Activated naive CD4-positive, alpha-beta T cell treated with anti-CD3 and anti-CD28 coated beads, Interleukin-2, amount 10 ng/mL, durations not matched to agents 7 days and 5 days (primary cell): ENCODE results near the gene SHH.

Experiments
- CTCF ChIA-PET: fragments of 350-600 bp; sonication (Branson Sonifier 250); formaldehyde crosslinking; loops from one replicate; lab custom pipeline; 2021; ENCODE audit warnings: antibody characterized with exemption; lab: Charles Lee
- DNase-seq: peaks from one replicate; pipeline ENCODE4 v3.0.0-alpha.2; 2020
- H3K27ac Mint-ChIP-seq: one replicate; pipeline ENCODE4 v1.8.0; 2021; ENCODE audit warnings: mild to moderate bottlenecking, moderate library complexity, mixed read lengths
- H3K27me3 Mint-ChIP-seq: one replicate; pipeline ENCODE4 v1.8.0; 2021; ENCODE audit warnings: mild to moderate bottlenecking, mixed read lengths
- H3K36me3 Mint-ChIP-seq: one replicate; pipeline ENCODE4 v1.8.0; 2021; ENCODE audit warnings: mixed read lengths
- H3K4me1 Mint-ChIP-seq: one replicate; pipeline ENCODE4 v1.8.0; 2021; ENCODE audit warnings: mixed read lengths
- H3K4me3 Mint-ChIP-seq: one replicate; pipeline ENCODE4 v1.8.0; 2021; ENCODE audit warnings: mild to moderate bottlenecking, moderate library complexity, mixed read lengths
- H3K9me3 Mint-ChIP-seq: one replicate; pipeline ENCODE4 v1.8.0; 2021; ENCODE audit warnings: mixed read lengths

SHH gene

DNA sequence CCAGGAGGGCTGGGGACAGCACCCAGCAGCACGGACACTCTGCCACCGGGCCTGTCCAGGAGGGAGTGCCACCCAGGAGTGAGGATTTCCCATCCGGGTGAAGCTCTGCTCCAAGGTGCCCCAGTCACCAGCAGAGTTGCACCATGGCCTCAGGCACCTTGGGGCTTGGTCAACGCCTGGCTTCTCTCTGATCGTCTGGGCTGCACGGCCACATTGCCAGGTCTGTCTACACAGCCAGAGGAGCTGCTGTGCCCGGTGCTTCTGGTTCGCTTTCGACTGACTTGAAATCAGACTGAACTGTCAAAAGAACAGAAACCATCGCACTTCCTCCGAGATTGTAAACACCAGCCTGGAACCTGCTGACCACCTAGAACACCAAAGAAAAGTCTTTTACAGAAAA is 12.0 kb downstream of the SHH start:
- DNase-seq, result no peak
- CTCF ChIA-PET, result no interaction called here
- no peaks in the 10 kb centered on the region for H3K9me3 Mint-ChIP-seq
- H3K4me3 Mint-ChIP-seq, result no peak overlapping the region
- peaks cover 24% of the 10 kb centered on the region for H3K4me1 Mint-ChIP-seq
- no peak overlapping the region for H3K27ac Mint-ChIP-seq
- H3K27me3 Mint-ChIP-seq, result peaks cover 98% of the 10 kb centered on the region
- peaks cover 2% of the 10 kb centered on the region for H3K36me3 Mint-ChIP-seq

DNA sequence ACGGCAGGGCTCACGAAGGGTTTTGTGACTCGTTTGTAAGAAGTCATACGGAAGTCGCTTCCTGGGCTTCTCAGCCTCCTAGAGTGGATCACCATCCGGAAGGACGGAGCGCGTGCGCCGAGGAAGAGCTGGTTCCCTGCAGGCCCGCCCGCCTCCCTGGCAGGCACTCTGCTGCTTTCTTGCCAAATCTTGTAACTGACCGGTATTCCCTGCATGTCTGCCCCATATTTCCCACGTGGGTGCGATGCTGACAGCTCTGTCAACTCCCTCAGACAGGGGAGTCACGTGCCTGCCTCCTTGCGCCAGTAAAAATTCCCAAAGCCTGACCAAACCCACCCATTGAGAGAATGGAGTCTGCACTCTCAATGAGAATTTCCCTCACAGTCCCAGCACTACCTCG is 12.7 kb downstream of the SHH start:
- H3K27ac Mint-ChIP-seq, result no peak overlapping the region
- no peak for DNase-seq
- H3K4me3 Mint-ChIP-seq, result no peak overlapping the region
- H3K9me3 Mint-ChIP-seq, result no peaks in the 10 kb centered on the region
- H3K4me1 Mint-ChIP-seq, result peaks cover 21% of the 10 kb centered on the region
- CTCF ChIA-PET, result no interaction called here
- peaks cover 2% of the 10 kb centered on the region for H3K36me3 Mint-ChIP-seq
- peaks cover 94% of the 10 kb centered on the region for H3K27me3 Mint-ChIP-seq

DNA sequence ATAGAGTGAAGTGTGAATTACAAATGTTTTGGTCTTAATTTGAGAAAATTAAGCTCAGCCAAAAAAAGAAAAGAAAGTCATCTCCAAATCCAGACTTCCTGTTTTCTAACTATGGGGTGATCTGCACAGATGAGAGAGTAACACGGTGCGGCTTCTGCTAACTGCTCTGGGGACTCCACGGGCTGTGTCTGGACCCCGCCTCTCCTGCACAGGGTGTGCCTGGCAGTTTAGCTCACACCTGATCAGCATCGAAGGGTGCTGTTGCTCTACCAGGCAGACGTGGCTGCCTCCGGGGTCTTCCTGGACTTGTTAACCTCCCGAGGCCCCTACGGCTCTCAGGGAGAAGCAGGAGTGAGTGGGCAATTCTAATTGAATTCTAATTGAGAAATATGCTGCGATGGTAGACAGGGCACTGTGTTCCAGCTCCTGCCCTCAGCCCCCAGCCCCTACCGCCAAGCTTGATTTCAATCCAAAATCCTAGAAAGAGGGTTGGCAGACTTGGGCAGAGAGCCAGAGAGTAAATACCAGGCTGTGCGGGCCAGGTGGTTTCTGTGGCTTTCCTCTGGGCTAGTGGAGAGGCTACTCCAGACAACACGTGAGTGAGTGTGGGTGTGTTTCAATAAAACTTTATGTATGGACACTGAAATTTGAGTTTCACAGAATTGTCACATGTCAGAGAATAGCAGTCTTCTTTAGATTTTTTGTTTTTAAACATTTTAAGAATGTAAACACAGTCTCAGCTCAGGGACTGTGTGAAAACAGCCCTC is 13.4 kb downstream of the SHH start:
- Mint-ChIP-seq H3K27me3 (peaks cover 87% of the 10 kb centered on the region), H3K9me3 (no peaks in the 10 kb centered on the region), H3K4me3 (no peak overlapping the region), H3K27ac (no peak overlapping the region), H3K4me1 (peaks cover 18% of the 10 kb centered on the region), H3K36me3 (peaks cover 2% of the 10 kb centered on the region)
- no peak for DNase-seq
- CTCF ChIA-PET, result interaction anchor here (0.6 kb wide), 1 partner anchor 200 kb away, joined by 3 read pairs; no protein-coding TSS in a partner anchor

DNA sequence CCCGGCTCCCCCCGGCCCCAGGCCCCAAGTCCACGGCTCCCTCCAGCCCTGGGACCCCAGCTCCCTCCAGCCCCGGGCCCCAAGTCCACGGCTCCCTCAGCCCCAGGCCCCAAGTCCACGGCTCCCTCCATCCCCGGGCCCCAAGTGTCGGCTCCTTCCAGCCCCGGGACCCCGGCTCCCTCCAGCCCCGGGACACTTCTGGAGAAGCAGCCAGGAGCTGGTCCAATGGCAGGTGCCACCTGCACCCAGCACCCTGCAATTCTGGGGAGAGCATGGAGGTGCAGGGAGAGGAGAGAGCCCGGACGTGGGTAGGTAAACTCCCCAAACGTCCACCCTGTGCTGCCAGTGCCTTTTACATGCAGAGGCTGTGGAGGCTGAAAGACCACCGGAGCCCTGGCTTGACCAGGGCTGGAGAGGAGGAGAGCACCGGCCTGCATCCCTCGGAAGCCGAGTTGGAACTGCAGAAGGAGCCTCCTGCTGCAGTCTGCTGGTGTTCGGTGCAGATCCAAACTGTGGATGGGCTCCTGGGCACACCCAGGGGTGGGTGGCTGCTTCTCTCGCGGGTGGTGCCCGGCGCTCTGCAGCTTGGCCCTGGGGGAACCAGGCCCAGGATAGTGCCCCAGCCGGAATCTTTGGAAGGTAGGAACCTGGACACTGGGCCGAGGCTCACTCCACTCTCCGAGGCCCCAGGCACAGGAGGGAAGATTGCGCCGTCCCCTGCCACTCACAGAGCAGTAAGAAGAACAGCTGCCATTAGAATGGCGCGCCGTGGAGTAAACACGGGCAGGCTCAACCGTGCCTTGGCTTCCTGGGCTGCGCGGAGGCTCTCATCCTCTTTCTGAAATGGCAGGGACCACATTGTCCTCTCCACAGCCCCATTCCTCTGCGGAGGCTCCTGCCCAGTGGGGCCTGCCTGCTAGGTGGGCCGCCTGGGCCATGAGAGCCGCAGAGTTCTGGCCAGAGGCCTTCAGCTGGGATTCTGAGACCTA is 14.7 kb downstream of the SHH start:
- Mint-ChIP-seq H3K27ac (no peak overlapping the region), H3K9me3 (no peaks in the 10 kb centered on the region), H3K4me1 (peaks cover 14% of the 10 kb centered on the region), H3K4me3 (no peak overlapping the region), H3K27me3 (peaks cover 75% of the 10 kb centered on the region), H3K36me3 (peaks cover 2% of the 10 kb centered on the region)
- CTCF ChIA-PET, result no interaction called here
- DNase-seq, result no peak

DNA sequence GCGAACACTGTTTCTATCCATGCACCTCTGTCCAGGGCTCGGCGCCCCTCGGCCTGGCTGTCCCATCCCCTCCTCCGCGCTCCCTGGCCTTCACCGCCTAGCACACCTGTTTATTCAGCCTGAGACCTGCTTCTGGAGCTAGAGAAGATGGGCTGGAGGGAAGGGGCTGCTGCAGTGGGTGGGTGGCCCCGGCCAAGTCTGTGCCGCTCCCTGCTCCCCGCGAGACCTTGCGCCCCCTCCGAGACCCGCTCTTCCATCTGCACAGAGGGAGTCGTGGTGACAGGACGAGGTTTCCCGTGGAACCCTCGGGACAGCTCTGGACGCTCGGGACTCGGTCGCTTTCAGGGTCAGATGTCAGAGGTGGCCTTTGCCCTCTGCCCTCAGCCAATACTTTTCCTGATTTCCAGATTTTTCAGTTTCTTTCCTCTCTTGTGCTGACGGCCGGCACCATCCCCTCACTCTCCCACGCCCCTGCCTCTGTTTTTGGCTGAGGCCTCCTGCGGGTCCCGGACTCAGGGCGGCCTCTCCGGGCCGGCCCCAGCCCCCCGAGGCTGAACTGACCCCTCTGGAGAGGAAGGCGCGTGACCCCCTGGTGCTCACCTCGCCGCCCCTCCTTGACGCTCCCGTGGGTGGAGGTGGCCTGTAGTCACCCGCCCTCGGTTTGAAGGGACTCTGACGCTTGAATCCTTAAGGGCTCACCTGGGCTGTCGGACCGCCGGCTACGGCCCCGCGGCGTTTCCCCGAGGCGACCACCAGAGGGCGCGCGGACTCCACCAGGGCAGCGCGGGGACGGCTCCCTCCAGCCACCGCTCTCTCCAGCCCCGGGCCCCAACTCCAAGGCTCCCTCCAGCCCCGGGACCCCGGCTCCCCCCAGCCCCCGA is 15.6 kb downstream of the SHH start:
- Mint-ChIP-seq H3K36me3 (no peaks in the 10 kb centered on the region), H3K4me1 (peaks cover 11% of the 10 kb centered on the region), H3K27me3 (peaks cover 66% of the 10 kb centered on the region), H3K9me3 (no peaks in the 10 kb centered on the region), H3K27ac (no peak overlapping the region), H3K4me3 (no peak overlapping the region)
- CTCF ChIA-PET, result no interaction called here
- peak; percentile 73 for DNase-seq

DNA sequence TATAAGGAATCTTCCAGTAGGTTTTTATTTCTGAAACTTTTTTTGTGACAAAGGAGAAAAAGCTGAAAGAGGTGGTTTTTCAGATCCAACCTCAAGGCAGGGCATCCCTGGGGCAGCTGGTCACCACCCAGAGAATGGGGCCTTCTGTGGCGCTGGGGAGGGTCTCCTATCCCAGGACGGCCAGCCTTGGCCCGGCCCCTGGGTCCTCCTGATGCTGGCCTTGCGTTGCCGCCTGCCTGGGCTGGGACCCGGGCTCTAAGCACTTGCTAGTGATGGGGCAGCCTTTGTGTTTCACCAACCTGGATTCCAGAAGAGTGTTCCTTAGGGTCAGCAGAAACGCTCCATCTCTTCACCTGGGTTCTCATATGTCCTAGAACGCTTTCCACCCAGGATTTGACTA is 16.3 kb downstream of the SHH start:
- Mint-ChIP-seq H3K4me1 (peaks cover 11% of the 10 kb centered on the region), H3K9me3 (no peaks in the 10 kb centered on the region), H3K27me3 (peaks cover 64% of the 10 kb centered on the region), H3K27ac (no peak overlapping the region), H3K4me3 (no peak overlapping the region), H3K36me3 (no peaks in the 10 kb centered on the region)
- CTCF ChIA-PET, result no interaction called here
- no peak for DNase-seq

DNA sequence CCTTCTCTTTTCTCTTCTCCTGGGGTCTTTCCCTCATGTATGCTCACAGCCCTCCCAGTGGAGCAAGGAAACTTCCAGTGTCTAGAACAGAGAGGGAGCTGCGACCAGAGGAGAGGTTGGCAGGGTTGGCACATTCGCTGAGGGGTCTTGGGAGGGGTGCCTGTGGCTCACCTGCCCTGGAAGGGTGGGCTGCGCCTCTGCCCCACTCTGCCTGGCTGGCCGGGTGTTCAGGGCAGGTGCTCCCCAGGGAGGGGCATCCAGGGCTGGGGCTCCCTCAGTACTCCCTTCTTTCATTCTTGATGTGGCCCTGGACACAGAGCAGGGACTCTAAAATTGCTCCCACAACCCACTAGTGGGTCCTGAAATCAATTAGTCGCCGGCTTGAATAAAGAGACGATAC is 16.9 kb downstream of the SHH start:
- no peaks in the 10 kb centered on the region for H3K9me3 Mint-ChIP-seq
- no peak for DNase-seq
- peaks cover 11% of the 10 kb centered on the region for H3K4me1 Mint-ChIP-seq
- CTCF ChIA-PET, result interaction anchor here (0.7 kb wide), 1 partner anchor 196 kb away, joined by 3 read pairs; no protein-coding TSS in a partner anchor
- no peak overlapping the region for H3K4me3 Mint-ChIP-seq
- H3K27ac Mint-ChIP-seq, result no peak overlapping the region
- peaks cover 59% of the 10 kb centered on the region for H3K27me3 Mint-ChIP-seq
- H3K36me3 Mint-ChIP-seq, result no peaks in the 10 kb centered on the region

DNA sequence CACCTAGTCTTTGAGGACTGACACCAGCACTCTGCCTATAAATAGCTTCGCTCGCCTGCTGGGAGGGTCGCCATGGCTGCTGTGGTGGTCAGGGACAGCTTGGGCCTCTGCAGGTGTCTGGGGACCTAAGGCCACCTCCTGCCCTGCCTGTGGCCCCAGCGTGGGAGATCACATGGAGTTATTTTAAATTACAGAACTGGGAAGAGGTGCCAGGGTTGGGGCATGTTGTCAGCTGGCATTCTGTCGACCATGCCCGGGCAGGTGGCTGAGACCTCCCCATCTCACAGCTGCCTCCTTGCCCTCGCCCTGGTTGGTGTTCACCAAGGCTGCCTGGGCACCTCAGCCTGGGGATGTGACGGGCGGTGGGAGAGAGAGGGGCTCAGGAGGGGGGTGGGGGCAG is 18.1 kb downstream of the SHH start:
- no peak overlapping the region for H3K27ac Mint-ChIP-seq

DNA sequence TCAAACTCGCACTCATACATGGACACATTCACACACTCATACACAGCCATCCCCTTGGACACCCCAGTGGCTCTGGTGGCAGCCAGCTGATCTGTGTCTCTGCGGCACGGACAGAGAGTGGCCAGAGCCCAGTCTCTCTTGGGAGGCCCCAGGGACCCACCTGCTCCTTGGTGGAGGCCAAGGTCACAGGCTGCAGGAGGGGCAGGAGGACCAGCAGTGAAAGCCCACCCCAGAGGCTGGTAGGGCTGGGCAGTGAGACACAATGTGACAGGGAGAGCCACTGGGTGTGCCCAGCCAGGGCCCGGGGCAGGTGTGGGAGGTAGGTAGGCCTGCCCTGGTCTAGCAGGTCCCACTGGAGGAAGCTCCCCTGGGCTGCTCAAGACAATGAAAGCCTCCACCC is 18.5 kb downstream of the SHH start:
- Mint-ChIP-seq H3K4me1 (peaks cover 6% of the 10 kb centered on the region), H3K27ac (no peak overlapping the region), H3K36me3 (no peaks in the 10 kb centered on the region), H3K4me3 (no peak overlapping the region), H3K27me3 (peaks cover 50% of the 10 kb centered on the region), H3K9me3 (no peaks in the 10 kb centered on the region)
- no peak for DNase-seq
- CTCF ChIA-PET, result no interaction called here

More for the DNA sequence above, 18.1 kb downstream of the SHH start:
- CTCF ChIA-PET, result no interaction called here
- Mint-ChIP-seq H3K4me1 (peaks cover 11% of the 10 kb centered on the region), H3K36me3 (no peaks in the 10 kb centered on the region), H3K9me3 (no peaks in the 10 kb centered on the region), H3K27me3 (peaks cover 50% of the 10 kb centered on the region), H3K4me3 (no peak overlapping the region)
- DNase-seq, result no peak

DNA sequence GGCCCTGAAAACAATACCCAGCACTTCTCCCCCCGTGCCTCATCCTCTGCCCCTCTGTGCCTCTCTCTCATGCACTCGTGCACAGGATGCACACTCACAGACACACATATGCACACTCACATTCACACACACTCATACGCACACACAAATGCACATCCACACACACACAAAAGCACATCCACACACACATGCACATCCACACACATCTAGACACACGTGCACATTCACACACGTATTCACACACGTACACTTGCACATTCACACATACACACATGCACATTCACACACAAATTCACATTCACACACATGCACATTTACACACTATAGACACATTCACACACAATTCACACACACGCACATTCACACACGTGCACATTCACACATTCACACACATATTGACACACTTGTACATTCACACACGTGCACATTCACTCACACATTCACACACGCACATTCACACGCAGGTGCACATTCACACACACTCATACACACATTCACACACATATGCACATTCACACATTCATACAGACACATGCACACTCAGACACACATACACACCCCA is 19.2 kb downstream of the SHH start:
- CTCF ChIA-PET, result no interaction called here
- Mint-ChIP-seq H3K4me3 (no peak overlapping the region), H3K27me3 (peaks cover 45% of the 10 kb centered on the region), H3K27ac (no peak overlapping the region), H3K9me3 (no peaks in the 10 kb centered on the region), H3K4me1 (no peaks in the 10 kb centered on the region), H3K36me3 (no peaks in the 10 kb centered on the region)
- DNase-seq, result no peak

DNA sequence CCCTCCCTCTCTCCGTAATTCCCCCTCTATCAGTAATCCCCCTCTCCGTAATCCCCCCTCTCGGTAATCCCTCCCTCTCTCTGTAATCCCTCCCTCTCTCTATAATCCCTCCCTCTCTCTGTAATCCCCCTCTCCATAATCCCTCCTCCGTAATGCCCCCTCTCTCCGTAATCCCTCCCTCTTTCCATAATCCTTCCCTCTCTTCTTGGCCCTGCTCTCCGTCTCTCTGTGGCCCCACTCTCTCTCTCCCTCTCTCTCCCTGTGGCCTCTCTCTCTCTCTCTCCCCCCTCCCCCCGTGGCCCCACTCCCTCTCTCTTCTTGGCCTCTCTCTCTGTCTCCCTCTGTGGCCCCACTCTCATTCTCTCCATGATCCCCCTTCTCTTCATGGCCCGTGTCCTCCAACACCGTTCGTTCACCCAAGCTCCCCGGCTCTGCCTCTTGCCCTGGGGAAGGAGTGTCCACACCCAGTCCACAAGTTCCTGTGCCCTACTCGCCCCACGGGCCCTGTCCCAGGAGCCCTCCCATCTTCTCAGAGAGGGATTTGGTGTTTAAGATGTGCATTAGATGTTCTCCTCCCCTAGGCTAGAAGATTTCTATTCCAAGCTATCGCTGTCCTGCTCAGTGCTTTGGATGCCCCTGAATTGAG is 19.8 kb downstream of the SHH start:
- Mint-ChIP-seq H3K4me1 (peaks cover 4% of the 10 kb centered on the region), H3K9me3 (no peaks in the 10 kb centered on the region), H3K27ac (no peak overlapping the region), H3K4me3 (no peak overlapping the region), H3K36me3 (no peaks in the 10 kb centered on the region), H3K27me3 (peaks cover 45% of the 10 kb centered on the region)
- CTCF ChIA-PET, result no interaction called here
- DNase-seq, result no peak

DNA sequence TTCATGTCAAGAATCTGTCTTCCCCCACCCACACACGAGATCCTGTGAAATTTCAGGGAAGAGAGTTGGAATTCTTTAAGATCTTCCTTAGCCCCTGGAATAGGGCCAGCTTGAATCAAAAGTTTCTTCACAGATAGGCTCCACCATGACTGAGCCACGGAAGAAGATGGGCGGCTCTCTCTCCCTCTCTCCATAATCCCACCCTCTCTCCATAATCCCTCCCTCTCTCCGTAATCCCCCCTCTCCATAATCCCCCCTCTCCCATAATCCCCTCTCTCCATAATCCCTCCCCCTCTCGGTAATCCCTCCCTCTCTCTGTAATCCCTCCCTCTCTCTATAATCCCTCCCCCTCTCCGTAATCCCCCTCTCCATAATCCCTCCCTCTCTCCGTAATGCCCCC is 20.4 kb downstream of the SHH start:
- H3K27ac Mint-ChIP-seq, result no peak overlapping the region
- H3K4me1 Mint-ChIP-seq, result peaks cover 4% of the 10 kb centered on the region
- CTCF ChIA-PET, result no interaction called here
- DNase-seq, result no peak
- H3K36me3 Mint-ChIP-seq, result no peaks in the 10 kb centered on the region
- peaks cover 43% of the 10 kb centered on the region for H3K27me3 Mint-ChIP-seq
- no peak overlapping the region for H3K4me3 Mint-ChIP-seq
- H3K9me3 Mint-ChIP-seq, result no peaks in the 10 kb centered on the region

DNA sequence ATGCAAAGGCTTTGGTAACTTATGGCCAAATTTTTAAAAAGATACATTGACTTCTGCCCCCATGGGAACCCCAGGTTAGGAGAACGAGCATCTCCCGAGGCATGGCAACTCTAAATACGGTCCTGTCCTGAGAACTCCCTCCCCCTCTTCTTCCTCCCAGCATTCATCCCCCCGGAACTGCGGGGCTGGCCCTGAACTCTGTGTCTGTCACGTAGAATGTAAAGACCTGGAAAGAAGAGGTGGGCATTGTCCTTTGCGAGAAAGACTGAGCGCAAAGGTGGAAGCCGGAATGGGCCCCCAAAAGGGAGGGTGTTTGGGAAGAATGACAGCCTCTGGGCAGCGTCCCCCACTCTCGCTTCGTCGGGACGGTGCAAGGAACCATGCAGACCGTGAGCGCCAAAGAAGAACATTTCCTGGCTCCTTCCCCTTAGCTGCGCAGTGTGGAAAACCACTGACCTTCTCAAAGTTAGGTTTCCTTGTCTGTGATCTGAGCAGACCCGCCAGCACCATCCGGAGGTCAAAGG is 21.0 kb downstream of the SHH start:
- no peak for DNase-seq
- H3K4me1 Mint-ChIP-seq, result peaks cover 4% of the 10 kb centered on the region
- no peak overlapping the region for H3K4me3 Mint-ChIP-seq
- CTCF ChIA-PET, result no interaction called here
- H3K27me3 Mint-ChIP-seq, result peaks cover 43% of the 10 kb centered on the region
- H3K36me3 Mint-ChIP-seq, result no peaks in the 10 kb centered on the region
- H3K9me3 Mint-ChIP-seq, result no peaks in the 10 kb centered on the region
- no peak overlapping the region for H3K27ac Mint-ChIP-seq
